HG02588 (cell line): ENCODE data around the gene ZNF316.
"Not testable (repeated sequence)": the region's sequence is repeated elsewhere in the genome, so short reads cannot be mapped to it uniquely, and the experiment has no call there.

ENCODE experiments used
- ATAC-seq: cut with Tn5 transposase; IDR thresholded peaks from one replicate; pipeline ENCODE4 v1.9.1; 2021; ENCODE audit warnings: mild to moderate bottlenecking, moderate library complexity; ENCODE audit not compliant: unreplicated experiment

Gene ZNF316

GRCh38 chr7:6621195-6622133, 15.7 kb upstream of the ZNF316 start:
- no peak for ATAC-seq

GRCh38 chr7:6622134-6622710, 14.9 kb upstream of the ZNF316 start:
- no peak for ATAC-seq

GRCh38 chr7:6623589-6624245, 13.4 kb upstream of the ZNF316 start:
- ATAC-seq = no peak

GRCh38 chr7:6624246-6624611, 12.9 kb upstream of the ZNF316 start:
- no peak for ATAC-seq

- ATAC-seq = no peak
Observed at GRCh38 chr7:6628045-6628444, 9.1 kb upstream of the ZNF316 start.

GRCh38 chr7:6630007-6630849, 6.9 kb upstream of the ZNF316 start:
- ATAC-seq = no peak

- ATAC-seq = no peak
Observed at GRCh38 chr7:6631605-6632004, 5.5 kb upstream of the ZNF316 start.

GRCh38 chr7:6634021-6634420, 3.1 kb upstream of the ZNF316 start:
- ATAC-seq = no peak

GRCh38 chr7:6634971-6635370, 2.1 kb upstream of the ZNF316 start:
- ATAC-seq = not testable (repeated sequence)

- ATAC-seq = peak; percentile 70
Observed at GRCh38 chr7:6637544-6638229, 569 bp downstream of the ZNF316 start.

GRCh38 chr7:6639032-6639431, 1.9 kb downstream of the ZNF316 start:
- no peak for ATAC-seq

GRCh38 chr7:6639627-6640026, 2.5 kb downstream of the ZNF316 start:
- no peak for ATAC-seq

GRCh38 chr7:6640246-6640721, 3.2 kb downstream of the ZNF316 start:
- ATAC-seq = no peak

GRCh38 chr7:6641305-6642035, 4.4 kb downstream of the ZNF316 start:
- ATAC-seq = no peak

- no peak for ATAC-seq
Observed at GRCh38 chr7:6642239-6642839, 5.2 kb downstream of the ZNF316 start.

- ATAC-seq = no peak
Observed at GRCh38 chr7:6642861-6643640, 5.9 kb downstream of the ZNF316 start.

- ATAC-seq = no peak
Observed at GRCh38 chr7:6643915-6644625, 7.0 kb downstream of the ZNF316 start.

- ATAC-seq = no peak
Observed at GRCh38 chr7:6644728-6645127, 7.6 kb downstream of the ZNF316 start.
